Vagina (tissue), 2 donors: Measurements from ENCODE around the gene ARID1B. TPM values are rescaled to one million over a fixed set of nuclear protein-coding genes. Genes with fewer than 3 reads are reported as not detected.

Experiments
- DNase-seq, 2 donors: peaks; one replicate each; pipeline ENCODE4 v3.0.0-alpha.2; 2017; ENCODE audit errors: extremely low spot score in 2 of 2
- H3K27ac ChIP-seq: fragments of 200-600 bp; sonication (generic); one replicate; pipeline ENCODE4 v1.5.1; 2019
- H3K27me3 ChIP-seq: fragments of 200-600 bp; sonication (generic); one replicate; pipeline ENCODE4 v1.5.1; 2019
- H3K36me3 ChIP-seq, 2 donors: fragments of 200-600 bp; sonication (generic); one replicate each; pipeline ENCODE4 v1.5.1; 2017 to 2019
- H3K4me1 ChIP-seq: fragments of 200-600 bp; sonication (generic); one replicate; pipeline ENCODE4 v1.5.1; 2019
- H3K4me3 ChIP-seq, 2 donors: fragments of 200-600 bp; sonication (generic); 1 replicate in 1 of 2; 2 replicates in 1 of 2; pipeline ENCODE4 v1.5.1; 2016 to 2019
- H3K9me3 ChIP-seq: fragments of 200-600 bp; sonication (generic); one replicate; pipeline ENCODE4 v1.5.1; 2019
- POLR2A ChIP-seq, 2 donors: fragments of 450-650 bp; IDR thresholded peaks; one replicate each; pipeline ENCODE4 v1.6.1; 2017; ENCODE audit warnings: antibody characterized with exemption in 2 of 2, mild to moderate bottlenecking in 2 of 2, moderate library complexity in 2 of 2
- POLR2AphosphoS5 ChIP-seq, 2 donors: sonication (generic); formaldehyde crosslinking; IDR thresholded peaks; one replicate each; pipeline ENCODE4 v1.9.0; 2017; ENCODE audit warnings: antibody characterized with exemption in 2 of 2, mild to moderate bottlenecking in 2 of 2, low read depth in 1 of 2; ENCODE audit not compliant: insufficient read depth in 1 of 2
- intact Hi-C: fragments of 100-400 bp; cut with DNase I; formaldehyde crosslinking; loops from one replicate; pipeline ENCODE4 v1.15.1; 2023
- total RNA-seq: library from RNA; depleted of rRNA; stranded (reverse); fragments of >200 nt; gene quantifications from one replicate; pipeline ENCODE4 v1.2.3, GENCODE V29; 2016
- TF ChIP-seq, protein P1 (sequence below), 3 experiments: fragments of 450-650 bp in 2 of 3; fragments of 200-600 bp in 1 of 3; sonication (generic) in 1 of 3; IDR thresholded peaks; one replicate each; pipeline ENCODE4 v1.5.1; 2017 to 2019; ENCODE audit warnings: antibody characterized with exemption in 3 of 3, mild to moderate bottlenecking in 2 of 3, moderate library complexity in 2 of 3

Gene ARID1B
- total RNA-seq, 1 donor from 2014 or later, result 141 TPM

GRCh38 chr6:156897907-156898531, 120.8 kb downstream of the ARID1B start:
- Histone ChIP-seq H3K36me3 (no peaks in the 10 kb centered on the region), H3K4me1 (peaks cover 10% of the 10 kb centered on the region), H3K27ac (no peak overlapping the region), H3K4me3 (no peak overlapping the region), H3K9me3 (no peaks in the 10 kb centered on the region), H3K27me3 (no peaks in the 10 kb centered on the region)
- no peak for DNase-seq
- TF ChIP-seq POLR2A (IDR thresholded peaks at IDR 0.05) (no peak), POLR2AphosphoS5 (IDR thresholded peaks at IDR 0.05; ENCODE audit: insufficient read depth in 1 of 2, low read depth in 1 of 2) (no peak)
- TF ChIP-seq, protein P1, sequence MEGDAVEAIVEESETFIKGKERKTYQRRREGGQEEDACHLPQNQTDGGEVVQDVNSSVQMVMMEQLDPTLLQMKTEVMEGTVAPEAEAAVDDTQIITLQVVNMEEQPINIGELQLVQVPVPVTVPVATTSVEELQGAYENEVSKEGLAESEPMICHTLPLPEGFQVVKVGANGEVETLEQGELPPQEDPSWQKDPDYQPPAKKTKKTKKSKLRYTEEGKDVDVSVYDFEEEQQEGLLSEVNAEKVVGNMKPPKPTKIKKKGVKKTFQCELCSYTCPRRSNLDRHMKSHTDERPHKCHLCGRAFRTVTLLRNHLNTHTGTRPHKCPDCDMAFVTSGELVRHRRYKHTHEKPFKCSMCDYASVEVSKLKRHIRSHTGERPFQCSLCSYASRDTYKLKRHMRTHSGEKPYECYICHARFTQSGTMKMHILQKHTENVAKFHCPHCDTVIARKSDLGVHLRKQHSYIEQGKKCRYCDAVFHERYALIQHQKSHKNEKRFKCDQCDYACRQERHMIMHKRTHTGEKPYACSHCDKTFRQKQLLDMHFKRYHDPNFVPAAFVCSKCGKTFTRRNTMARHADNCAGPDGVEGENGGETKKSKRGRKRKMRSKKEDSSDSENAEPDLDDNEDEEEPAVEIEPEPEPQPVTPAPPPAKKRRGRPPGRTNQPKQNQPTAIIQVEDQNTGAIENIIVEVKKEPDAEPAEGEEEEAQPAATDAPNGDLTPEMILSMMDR (IDR thresholded peaks at IDR 0.05), result no peak
- intact Hi-C loops, result no loop called here

GRCh38 chr6:156899071-156899470, 121.9 kb downstream of the ARID1B start:
- H3K36me3 ChIP-seq, result no peaks in the 10 kb centered on the region
- DNase-seq, result no peak
- H3K4me3 ChIP-seq, result no peak overlapping the region
- peaks cover 11% of the 10 kb centered on the region for H3K4me1 ChIP-seq
- no peak overlapping the region for H3K27ac ChIP-seq
- no peaks in the 10 kb centered on the region for H3K9me3 ChIP-seq
- no peak for TF ChIP-seq POLR2AphosphoS5 (IDR thresholded peaks at IDR 0.05; ENCODE audit: insufficient read depth in 1 of 2, low read depth in 1 of 2)
- TF ChIP-seq, protein P1 (IDR thresholded peaks at IDR 0.05), result no peak
- intact Hi-C loops, result no loop called here
- H3K27me3 ChIP-seq, result no peaks in the 10 kb centered on the region

DNA sequence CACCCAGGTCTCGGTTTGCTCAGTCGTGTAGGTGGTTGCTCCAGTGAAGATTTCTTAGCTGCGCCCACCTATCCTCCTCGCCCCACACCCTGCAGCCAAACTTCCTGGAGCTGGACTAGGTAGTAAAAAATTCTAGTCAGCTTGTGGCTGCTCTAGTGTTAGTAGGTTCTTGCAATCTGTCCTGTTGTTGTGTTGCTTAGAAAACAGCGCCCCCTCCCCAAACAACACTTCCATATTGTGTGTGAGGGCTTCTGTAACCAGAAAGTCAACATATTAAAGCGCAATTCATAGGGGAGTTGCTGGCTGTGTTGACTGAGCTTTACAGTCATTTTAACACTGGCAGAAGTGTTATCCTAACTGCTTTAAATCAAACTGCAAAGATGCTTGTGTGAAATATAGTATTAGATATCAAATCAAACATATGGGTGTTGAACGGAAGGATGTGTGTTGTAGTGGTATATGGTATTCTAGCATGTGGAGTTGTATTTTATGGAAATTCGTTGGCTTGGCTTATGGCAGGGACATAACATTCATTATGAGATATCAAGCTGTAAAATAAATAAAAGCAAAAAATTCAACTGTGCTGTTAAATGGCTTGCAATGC, 122.5 kb downstream of the ARID1B start:
- intact Hi-C loops, result no loop called here
- DNase-seq, result no peak
- TF ChIP-seq, protein P1 (IDR thresholded peaks at IDR 0.05), result no peak
- TF ChIP-seq POLR2AphosphoS5 (IDR thresholded peaks at IDR 0.05; ENCODE audit: insufficient read depth in 1 of 2, low read depth in 1 of 2), result no peak
- no peak overlapping the region for H3K4me3 ChIP-seq
- no peaks in the 10 kb centered on the region for H3K36me3 ChIP-seq
- no peak overlapping the region for H3K27ac ChIP-seq
- H3K4me1 ChIP-seq, result peaks cover 16% of the 10 kb centered on the region
- no peaks in the 10 kb centered on the region for H3K9me3 ChIP-seq
- H3K27me3 ChIP-seq, result no peaks in the 10 kb centered on the region

DNA sequence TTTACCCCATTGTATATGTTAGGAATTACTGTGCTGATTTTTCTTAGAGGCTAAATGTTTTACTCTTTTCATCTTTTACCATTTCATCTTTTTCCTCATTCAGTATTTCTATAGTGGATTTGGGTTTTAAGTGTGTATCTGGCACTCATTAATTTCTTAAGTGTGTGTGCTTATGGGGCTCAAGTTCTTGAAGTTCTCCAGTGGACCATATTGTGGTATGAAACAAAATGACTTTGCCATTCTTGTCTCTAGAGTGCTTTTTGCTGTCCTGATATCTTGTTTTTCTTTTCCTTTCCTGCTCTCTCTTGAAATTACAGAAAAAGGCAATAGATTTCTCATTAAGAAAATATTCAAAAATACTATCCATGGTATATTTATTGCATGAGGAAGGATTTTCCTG, 123.1 kb downstream of the ARID1B start:
- Histone ChIP-seq H3K27ac (no peak overlapping the region), H3K4me1 (peaks cover 16% of the 10 kb centered on the region), H3K36me3 (no peaks in the 10 kb centered on the region), H3K9me3 (no peaks in the 10 kb centered on the region), H3K4me3 (no peak overlapping the region), H3K27me3 (no peaks in the 10 kb centered on the region)
- TF ChIP-seq, protein P1 (IDR thresholded peaks at IDR 0.05), result no peak
- no peak for DNase-seq
- intact Hi-C loops, result no loop called here

- H3K27ac ChIP-seq, result no peak overlapping the region
- no peak overlapping the region for H3K4me3 ChIP-seq
- no peaks in the 10 kb centered on the region for H3K9me3 ChIP-seq
- DNase-seq, result no peak
- no peaks in the 10 kb centered on the region for H3K36me3 ChIP-seq
- intact Hi-C loops, result no loop called here
- peaks cover 16% of the 10 kb centered on the region for H3K4me1 ChIP-seq
- no peaks in the 10 kb centered on the region for H3K27me3 ChIP-seq
- TF ChIP-seq, protein P1 (IDR thresholded peaks at IDR 0.05), result no peak
- TF ChIP-seq POLR2AphosphoS5 (IDR thresholded peaks at IDR 0.05; ENCODE audit: insufficient read depth in 1 of 2, low read depth in 1 of 2), result no peak
- TF ChIP-seq POLR2A (IDR thresholded peaks at IDR 0.05), result no peak
Observed at GRCh38 chr6:156901309-156902019, 124.3 kb downstream of the ARID1B start.
